Astrocyte (in vitro differentiated cells and primary cell): ENCODE measurements around the gene SSH2.

ENCODE experiments used
- EZH2 ChIP-seq: IDR thresholded peaks from 2 replicates; pipeline ENCODE4 v1.6.1; 2012; ENCODE audit warnings: mild to moderate bottlenecking, low read length, inconsistent platforms; ENCODE audit not compliant: insufficient read depth
- TF ChIP-seq, protein P1 (sequence below): IDR thresholded peaks from 2 replicates; pipeline ENCODE4 v1.5.1; 2011; ENCODE audit warnings: low read depth, mild to moderate bottlenecking, inconsistent platforms, low read length, moderate library complexity; ENCODE audit not compliant: insufficient read depth

GRCh38 chr17:29687596-29687995 is 242.4 kb downstream of the SSH2 start:
- TF ChIP-seq, protein P1, sequence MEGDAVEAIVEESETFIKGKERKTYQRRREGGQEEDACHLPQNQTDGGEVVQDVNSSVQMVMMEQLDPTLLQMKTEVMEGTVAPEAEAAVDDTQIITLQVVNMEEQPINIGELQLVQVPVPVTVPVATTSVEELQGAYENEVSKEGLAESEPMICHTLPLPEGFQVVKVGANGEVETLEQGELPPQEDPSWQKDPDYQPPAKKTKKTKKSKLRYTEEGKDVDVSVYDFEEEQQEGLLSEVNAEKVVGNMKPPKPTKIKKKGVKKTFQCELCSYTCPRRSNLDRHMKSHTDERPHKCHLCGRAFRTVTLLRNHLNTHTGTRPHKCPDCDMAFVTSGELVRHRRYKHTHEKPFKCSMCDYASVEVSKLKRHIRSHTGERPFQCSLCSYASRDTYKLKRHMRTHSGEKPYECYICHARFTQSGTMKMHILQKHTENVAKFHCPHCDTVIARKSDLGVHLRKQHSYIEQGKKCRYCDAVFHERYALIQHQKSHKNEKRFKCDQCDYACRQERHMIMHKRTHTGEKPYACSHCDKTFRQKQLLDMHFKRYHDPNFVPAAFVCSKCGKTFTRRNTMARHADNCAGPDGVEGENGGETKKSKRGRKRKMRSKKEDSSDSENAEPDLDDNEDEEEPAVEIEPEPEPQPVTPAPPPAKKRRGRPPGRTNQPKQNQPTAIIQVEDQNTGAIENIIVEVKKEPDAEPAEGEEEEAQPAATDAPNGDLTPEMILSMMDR: no peak
- no peak for TF ChIP-seq EZH2
